GM12878 (cell line): ENCODE data around the gene TMEM91. TPM values are rescaled to one million over a fixed set of nuclear protein-coding genes. Genes with fewer than 3 reads are reported as not detected.

ENCODE experiments used
- ATAC-seq: fragments of 200-7000 bp; cut with Tn5 transposase; 3 replicates; pipeline ENCODE4 v1.9.1; 2020; ENCODE audit warnings: mild to moderate bottlenecking, moderate library complexity
- BruUV-seq: library from RNA; stranded (reverse); fragments of 400-500 nt; replicated peaks from 2 replicates; lab custom pipeline; 2021; lab: Mats Ljungman, UMichigan
- CTCF ChIA-PET: fragments of 300-600 bp; sonication (Branson Sonifier 250); formaldehyde crosslinking; extraction: SDS; loops from one replicate; lab custom pipeline; 2021; ENCODE audit warnings: inconsistent platforms; lab: Yijun Ruan, JAX
- POLR2A ChIA-PET: fragments of 350-600 bp; formaldehyde crosslinking; extraction: SDS; loops from one replicate; lab custom pipeline; 2021; ENCODE audit warnings: inconsistent platforms; lab: Charles Lee
- RAD21 ChIA-PET: fragments of 300-600 bp; sonication (Branson Sonifier 250); formaldehyde crosslinking; loops from one replicate; lab custom pipeline; 2023; ENCODE audit warnings: antibody characterized with exemption; ENCODE audit not compliant: unreplicated experiment; lab: Charles Lee
- SMC1A ChIA-PET: fragments of 300-600 bp; sonication (Branson Sonifier 250); formaldehyde crosslinking; loops from one replicate; lab custom pipeline; 2023; ENCODE audit not compliant: unreplicated experiment, uncharacterized antibody; lab: Charles Lee
- DNase-seq: peaks from one replicate; pipeline ENCODE4 v3.0.0-alpha.2; 2011; ENCODE audit warnings: low read depth, low spot score
- FAIRE-seq: peaks from 3 replicates; lab custom pipeline; 2011; peaks lifted over from hg19 to GRCh38; lab: Jason Lieb, UNC
- H2AFZ ChIP-seq: 2 replicates; pipeline ENCODE4 v1.6.0; 2011; ENCODE audit warnings: low read depth, low read length, control low read depth; ENCODE audit not compliant: control insufficient read depth
- H3K27ac ChIP-seq: 2 replicates; pipeline ENCODE4 v1.5.1; 2011; ENCODE audit warnings: control low read depth; ENCODE audit not compliant: control insufficient read depth, insufficient read depth
- H3K27me3 ChIP-seq, 2 experiments: replicated peaks in 1 of 2; 2 replicates each; pipeline versions ENCODE4 v1.6.0 to v1.6.1; 2011; ENCODE audit warnings: low read length in 1 of 2; ENCODE audit not compliant: control insufficient read depth in 2 of 2, insufficient read depth in 2 of 2
- H3K36me3 ChIP-seq, 2 experiments: 2 replicates each; pipeline ENCODE4 v1.5.1; 2011; ENCODE audit warnings: low read length in 1 of 2; ENCODE audit not compliant: control insufficient read depth in 2 of 2, insufficient read depth in 2 of 2
- H3K4me1 ChIP-seq: 2 replicates; pipeline ENCODE4 v1.6.1; 2011; ENCODE audit warnings: mild to moderate bottlenecking, low read length, moderate library complexity, mixed read lengths; ENCODE audit not compliant: control insufficient read depth, insufficient read depth
- H3K4me2 ChIP-seq: 2 replicates; pipeline ENCODE4 v1.6.0; 2011; ENCODE audit warnings: control low read depth; ENCODE audit not compliant: control insufficient read depth, insufficient read depth
- H3K4me3 ChIP-seq: fragments of 200-600 bp; sonication (generic); 2 replicates; pipeline ENCODE4 v1.5.1; 2016
- H3K79me2 ChIP-seq: 2 replicates; pipeline ENCODE4 v1.6.0; 2011; ENCODE audit warnings: low read length; ENCODE audit not compliant: control insufficient read depth, insufficient read depth
- H3K9ac ChIP-seq: 2 replicates; pipeline ENCODE4 v1.8.0; 2011; ENCODE audit warnings: low read length, control low read depth, mixed read lengths; ENCODE audit not compliant: control insufficient read depth, insufficient read depth
- H3K9me3 ChIP-seq: replicated peaks from 3 replicates; pipeline ENCODE4 v1.5.1; 2011; ENCODE audit warnings: mild to moderate bottlenecking, low read length; ENCODE audit not compliant: control insufficient read depth, insufficient read depth
- H4K20me1 ChIP-seq: 2 replicates; pipeline ENCODE4 v1.6.0; 2011; ENCODE audit not compliant: control insufficient read depth, insufficient read depth
- EED ChIP-seq: sonication (generic); IDR thresholded peaks from 2 replicates; pipeline ENCODE4 v1.6.1; 2016; ENCODE audit warnings: antibody characterized with exemption, low read depth
- ETV6 ChIP-seq, 2 experiments: fragments of 450-650 bp in 1 of 2; IDR thresholded peaks in 1 of 2; conservative IDR thresholded peaks in 1 of 2; 2 replicates each; pipeline ENCODE4 v1.6.1; 2014; ENCODE audit warnings: antibody characterized with exemption in 1 of 2, borderline replicate concordance in 1 of 2, low read depth in 1 of 2, mild to moderate bottlenecking in 1 of 2, moderate library complexity in 1 of 2
- GATAD2B ChIP-seq: fragments of 450-650 bp; conservative IDR thresholded peaks from 2 replicates; pipeline ENCODE4 v1.6.1; 2017; ENCODE audit warnings: low read depth, mild to moderate bottlenecking, moderate library complexity
- HDAC2 ChIP-seq: fragments of 200-600 bp; sonication (generic); IDR thresholded peaks from 2 replicates; pipeline ENCODE4 v1.6.1; 2017
- IKZF1 ChIP-seq: fragments of 450-650 bp; conservative IDR thresholded peaks from 2 replicates; pipeline ENCODE4 v1.6.1; 2017; ENCODE audit warnings: antibody characterized with exemption, mild to moderate bottlenecking
- IKZF2 ChIP-seq, 2 experiments: fragments of 450-650 bp; IDR thresholded peaks; 2 replicates each; pipeline ENCODE4 v1.6.1; 2017; ENCODE audit warnings: mild to moderate bottlenecking in 2 of 2, moderate library complexity in 2 of 2
- IRF4 ChIP-seq: IDR thresholded peaks from 2 replicates; pipeline ENCODE4 v1.6.1; 2011; ENCODE audit warnings: low read depth, low read length
- NFIC ChIP-seq: IDR thresholded peaks from 2 replicates; pipeline ENCODE4 v1.6.1; 2012; ENCODE audit warnings: low read depth, mild to moderate bottlenecking, inconsistent platforms, low read length, moderate library complexity
- NKRF ChIP-seq: fragments of 450-650 bp; conservative IDR thresholded peaks from 2 replicates; pipeline ENCODE4 v1.6.1; 2017; ENCODE audit warnings: mild to moderate bottlenecking, moderate library complexity
- POLR2A ChIP-seq: IDR thresholded peaks from 2 replicates; pipeline ENCODE4 v1.6.1; 2011; ENCODE audit warnings: low read depth, mild to moderate bottlenecking, low read length
- RFX5 ChIP-seq: IDR thresholded peaks from 2 replicates; pipeline ENCODE4 v1.6.1; 2011; ENCODE audit warnings: low read depth, low read length, improper control_type of control experiment
- RUNX3 ChIP-seq: IDR thresholded peaks from 2 replicates; pipeline ENCODE4 v1.6.1; 2012; ENCODE audit warnings: low read length, inconsistent platforms
- SMAD5 ChIP-seq: IDR thresholded peaks from 2 replicates; pipeline ENCODE4 v1.6.1; 2016; ENCODE audit warnings: antibody characterized with exemption, low read depth
- SPI1 ChIP-seq: IDR thresholded peaks from 2 replicates; pipeline ENCODE4 v1.6.1; 2011; ENCODE audit warnings: low read depth, mild to moderate bottlenecking, low read length, moderate library complexity, borderline replicate concordance; ENCODE audit not compliant: insufficient read depth
- WGBS: methylation state at CpG from one replicate; pipeline ENCODE4 v1.1.6; 2016; ENCODE audit warnings: low lambda C conversion rate; ENCODE audit not compliant: insufficient replicate concordance, insufficient coverage; ENCODE audit errors: missing lambda C conversion rate; 5-methylcytosine and 5-hydroxymethylcytosine counted together
- in situ Hi-C: fragments of 300-500 bp; cut with MboI; formaldehyde crosslinking; loops from 9 replicates; pipeline ENCODE4 v1.14.3; 2018; ENCODE audit warnings: mixed read lengths
- intact Hi-C: fragments of 100-400 bp; cut with micrococcal nuclease; formaldehyde crosslinking; loops from one replicate; pipeline ENCODE4 v1.14.2; 2022; ENCODE audit not compliant: unreplicated experiment
- polyA plus RNA-seq, 11 experiments: library from polyadenylated mRNA; depleted of rRNA in 4 of 11; unstranded in 6 of 11; stranded (reverse) in 5 of 11; fragments of >200 nt; fragmentation: Nextera tagmentation in 4 of 11; fragmentation: Illumina TruSeq in 1 of 11; extraction: Ambion mirVana in 4 of 11; extraction: Trizol in 1 of 11; gene quantifications; 1 replicate in 1 of 11; 2 replicates in 10 of 11; pipeline versions ENCODE4 v1.2.1 to v1.2.3, GENCODE V29; 2011 to 2016; ENCODE audit warnings: inconsistent platforms in 2 of 11, missing spikeins in 2 of 11, low read depth in 1 of 11
- total RNA-seq, 4 experiments: library from RNA; depleted of rRNA in 3 of 4; stranded (reverse); fragments of >200 nt in 3 of 4; fragmentation: Illumina TruSeq in 1 of 4; extraction: Trizol in 1 of 4; gene quantifications; 2 replicates each; pipeline versions ENCODE4 v1.2.1 to v1.2.3, GENCODE V29; 2013 to 2021

TMEM91 gene
- total and polyA plus RNA-seq, 10 of the 15 experiments (the other 5 are each of a cell fraction or from before 2014, with no cell fraction given), result 1.5 to 5.5 (median 2.7) TPM

GRCh38 chr19:41328842-41329225 lies 47.5 kb upstream of the TMEM91 start:
- Histone ChIP-seq H3K36me3 (peaks cover 9 to 24% of the 10 kb centered on the region in 2 experiments), H2AFZ (no peak overlapping the region), H3K27ac (peak overlapping the region; percentile 93), H4K20me1 (no peaks in the 10 kb centered on the region), H3K9me3 (no peaks in the 10 kb centered on the region), H3K4me2 (peak overlapping the region; percentile 93), H3K79me2 (peaks cover 10% of the 10 kb centered on the region), H3K4me1 (peaks cover 37% of the 10 kb centered on the region), H3K4me3 (no peak overlapping the region), H3K9ac (no peak overlapping the region), H3K27me3 (no peaks in the 10 kb centered on the region)
- ChIA-PET POLR2A (interaction anchor here (0.7 kb wide), 1 partner anchor 34 kb away, joined by 5 read pairs; no protein-coding TSS in a partner anchor), CTCF (interaction anchor here (0.6 kb wide), 1 partner anchor 27 kb away, joined by 3 read pairs; no protein-coding TSS in a partner anchor), RAD21 (interaction anchor here (1.0 to 2.8 kb wide), 5 partner anchors 9 to 36 kb away, joined by 3 to 26 read pairs (median 7); partner anchors contain the start of genes B9D2 and TGFB1), SMC1A (no interaction called here)
- in situ Hi-C loops (no loop called here), intact Hi-C loops (no loop called here)
- FAIRE-seq (no peak), DNase-seq (no peak), ATAC-seq (no peak)
- TF ChIP-seq HDAC2, result no peak
- peak; percentile 92 for TF ChIP-seq SPI1
- TF ChIP-seq RFX5, result no peak
- TF ChIP-seq IKZF1, result peak; percentile 77
- no peak for TF ChIP-seq GATAD2B
- peak; percentile 69 for TF ChIP-seq RUNX3
- TF ChIP-seq SMAD5, result 0 out of 2 replicates have a peak, but pooled peaks have one; percentile 54
- peak; percentile 75 for TF ChIP-seq IKZF2 (IDR thresholded peaks at IDR 0.05)
- TF ChIP-seq EED, result peak; percentile 95
- no peak for TF ChIP-seq NKRF
- TF ChIP-seq ETV6 (conservative IDR thresholded peaks at IDR 0.05 in 1 of 2, IDR thresholded peaks at IDR 0.05 in 1 of 2; ENCODE audit: borderline replicate concordance in 1 of 2, low read depth in 1 of 2), result no peak
- no peak for TF ChIP-seq IRF4
- TF ChIP-seq NFIC, result peak; percentile 45; the same call in 1 of the 2 replicates
- TF ChIP-seq POLR2A, result 0 out of 2 replicates have a peak, but pooled peaks have one; percentile 8
- 0% methylated on average over 1 of the region's 1 CpG for WGBS
- no TSS peak for BruUV-seq
